SKM-1 (cell line): ENCODE measurements around the gene C2.
"Not testable (repeated sequence)": the region's sequence is repeated elsewhere in the genome, so short reads cannot be mapped to it uniquely, and the experiment has no call there.

Experiments
- DNase-seq: peaks from one replicate; lab custom pipeline; 2025; ENCODE audit not compliant: unreplicated experiment; lab: John Stamatoyannopoulos, UW

Gene C2

GRCh38 chr6:31898383-31899011 is 29.0 kb upstream of the C2 start:
- DNase-seq, result peak; percentile 13

DNA sequence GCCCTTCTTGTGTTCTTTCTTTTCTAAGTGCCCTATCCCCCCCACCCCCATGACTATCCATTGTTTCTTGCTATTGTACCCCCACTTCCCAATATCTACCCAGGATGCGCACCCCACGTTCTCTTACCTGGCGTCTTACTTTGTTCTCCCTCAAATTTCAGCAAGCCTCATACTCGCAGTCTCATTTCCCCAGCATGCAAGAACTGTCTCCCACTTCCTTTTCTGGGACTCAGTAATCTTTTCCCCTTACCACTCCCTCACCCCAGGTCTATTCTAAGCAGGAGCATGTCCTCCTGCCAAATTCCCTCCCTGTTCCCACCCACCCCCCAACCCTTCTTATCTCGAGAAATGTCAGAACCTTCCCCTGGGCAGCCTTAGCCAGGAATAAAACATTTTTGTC is 28.3 kb upstream of the C2 start:
- DNase-seq, result no peak

GRCh38 chr6:31899882-31900722 is 27.4 kb upstream of the C2 start:
- no peak for DNase-seq

GRCh38 chr6:31900917-31901414 is 26.6 kb upstream of the C2 start:
- DNase-seq, result no peak

DNA sequence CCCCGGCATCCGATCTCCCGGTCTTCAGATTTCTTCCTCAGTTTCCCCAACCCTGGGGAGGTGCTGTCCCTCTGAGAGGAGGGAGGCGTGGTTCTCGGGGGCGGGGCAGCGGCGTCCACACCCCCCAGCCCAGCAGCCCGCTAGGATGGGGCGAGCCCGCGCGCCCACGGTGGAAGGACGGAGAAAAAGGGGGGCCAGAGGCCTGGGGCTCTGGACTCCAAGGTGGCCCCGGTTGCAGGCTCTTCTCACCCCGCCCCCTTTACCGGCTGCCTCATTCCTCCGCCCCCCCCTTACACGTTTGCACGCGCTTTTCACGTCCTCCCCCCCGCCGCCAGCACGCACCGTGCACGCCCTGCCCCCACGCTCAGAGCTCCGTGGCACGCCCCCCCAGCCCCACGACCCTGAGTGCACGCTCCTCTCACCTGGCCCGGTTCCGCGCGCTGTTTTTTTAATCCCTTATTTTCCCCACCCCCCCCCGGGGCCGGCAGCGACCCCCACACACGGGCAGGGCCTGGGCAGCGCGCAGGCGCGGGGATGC is 26.0 kb upstream of the C2 start:
- DNase-seq, result no peak

- DNase-seq, result peak; percentile 69
Measured at GRCh38 chr6:31901953-31902643, 25.4 kb upstream of the C2 start, which contains the start of gene ZBTB12. ZBTB12 (minus strand) TSS chr6:31902086; CDS start chr6:31901305, 781 bp downstream.

- DNase-seq, result no peak
Measured at GRCh38 chr6:31903957-31904356, 23.6 kb upstream of the C2 start.

DNA sequence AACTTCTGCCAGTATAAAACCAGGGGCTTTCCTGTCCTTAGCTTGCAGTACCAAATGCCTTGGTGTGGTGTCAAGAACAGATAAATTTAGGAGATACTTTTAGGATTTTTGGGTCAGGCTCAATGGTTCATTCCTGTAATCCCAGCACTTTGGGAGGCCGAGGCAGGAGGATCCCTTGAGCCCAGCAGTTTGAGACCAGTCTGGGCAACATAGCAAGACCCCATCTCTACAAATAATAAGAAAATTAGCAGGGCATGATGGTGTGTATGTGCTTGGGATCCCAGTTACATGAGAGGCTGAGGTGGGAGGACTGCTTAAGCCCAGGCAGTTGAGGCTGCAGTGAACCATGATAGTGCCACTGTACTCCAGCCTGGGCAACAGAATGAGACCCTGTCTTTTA is 22.5 kb upstream of the C2 start:
- no peak for DNase-seq

- no peak for DNase-seq
Measured at GRCh38 chr6:31906122-31906521, 21.4 kb upstream of the C2 start.

DNA sequence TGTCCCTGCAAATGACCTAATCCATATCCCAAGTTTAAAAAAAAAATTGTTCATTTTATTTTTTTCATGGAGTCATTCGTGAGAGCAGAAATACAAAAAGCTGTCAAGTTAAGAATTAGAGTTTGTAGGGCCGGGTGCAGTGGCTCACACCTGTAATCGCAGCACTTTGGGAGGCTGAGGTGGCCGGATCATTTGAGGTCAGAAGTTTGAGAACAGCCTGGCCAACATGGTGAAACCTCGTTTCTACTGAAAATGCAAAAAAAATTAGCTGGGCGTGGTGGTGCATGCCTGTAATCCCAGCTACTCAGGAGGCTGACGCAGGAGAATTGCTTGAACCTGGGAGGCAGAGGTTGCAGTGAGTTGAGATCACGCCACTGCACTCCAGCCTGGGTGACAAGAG is 20.8 kb upstream of the C2 start:
- not testable (repeated sequence) for DNase-seq

DNA sequence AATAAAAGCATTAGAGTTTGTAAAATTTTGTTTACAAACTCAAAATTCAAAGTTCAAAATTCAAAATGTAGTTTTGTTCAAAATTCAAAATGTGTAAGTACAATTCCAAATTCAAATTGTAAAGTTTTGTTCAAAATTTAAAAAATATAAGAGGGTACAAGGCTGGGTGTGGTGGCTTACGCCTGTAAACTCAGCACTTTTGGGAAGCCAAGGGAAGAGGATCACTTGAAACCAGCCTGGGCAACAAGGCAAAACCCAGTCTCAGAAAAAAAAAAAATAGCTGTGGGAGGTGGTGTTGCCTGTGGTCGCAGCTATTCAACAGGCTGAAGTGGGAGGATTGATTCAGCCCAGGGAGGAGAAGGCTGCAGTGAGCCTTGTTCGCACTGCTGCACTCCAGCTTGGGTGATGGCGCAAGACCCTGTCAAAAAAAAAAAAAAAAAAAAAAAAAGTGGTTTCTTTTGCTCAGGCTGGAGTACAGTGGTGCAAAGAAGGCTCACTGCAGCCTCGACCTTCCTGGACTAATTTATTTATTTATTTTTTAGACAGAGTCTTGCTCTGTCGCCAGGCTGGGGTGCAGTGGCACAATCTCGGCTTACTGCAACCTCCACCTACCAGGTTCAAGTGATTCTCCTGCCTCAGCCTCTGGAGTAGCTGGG is 20.2 kb upstream of the C2 start:
- DNase-seq, result peak; percentile 71

GRCh38 chr6:31908255-31908654 is 19.3 kb upstream of the C2 start:
- not testable (repeated sequence) for DNase-seq

DNA sequence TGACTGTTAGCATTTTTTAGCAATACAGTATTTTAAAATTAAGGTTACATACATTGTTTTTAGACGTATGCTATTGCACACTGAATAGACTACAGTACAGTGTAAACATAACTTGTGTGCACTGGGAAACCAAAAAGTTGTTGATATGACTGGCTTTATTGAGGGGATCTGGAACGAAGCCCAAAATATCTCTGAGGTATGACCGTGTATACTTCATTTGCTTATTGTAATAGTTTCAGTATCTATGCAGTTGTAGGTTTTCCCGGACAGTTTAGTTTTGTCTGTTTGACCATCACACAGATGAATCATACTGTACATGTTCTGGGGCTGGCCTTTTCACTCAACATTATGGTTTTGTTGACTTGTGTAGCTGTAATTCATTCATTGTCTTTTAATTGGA is 18.7 kb upstream of the C2 start:
- DNase-seq, result no peak

GRCh38 chr6:31909298-31909697 is 18.2 kb upstream of the C2 start:
- not testable (repeated sequence) for DNase-seq

- DNase-seq, result no peak
Measured at GRCh38 chr6:31911826-31912585, 15.5 kb upstream of the C2 start.

DNA sequence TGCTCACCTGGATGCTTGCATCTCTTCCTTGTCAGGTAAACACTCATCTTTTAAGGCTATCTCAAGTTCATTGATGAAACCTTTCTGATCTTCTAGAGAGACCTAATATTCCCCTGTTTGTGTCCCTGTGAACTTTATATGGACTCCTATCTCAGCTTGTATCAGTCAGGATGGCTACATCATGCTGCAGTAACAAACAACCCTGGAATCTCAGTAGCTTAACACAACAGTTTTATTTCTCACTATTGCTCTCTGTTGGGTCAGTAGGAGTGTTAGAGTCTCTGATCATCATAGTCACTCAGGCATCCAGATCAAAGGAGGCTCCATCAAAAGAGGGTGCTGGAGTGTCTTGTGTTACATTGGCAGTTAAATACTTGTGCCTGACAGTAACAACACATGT is 12.2 kb upstream of the C2 start:
- DNase-seq, result no peak

DNA sequence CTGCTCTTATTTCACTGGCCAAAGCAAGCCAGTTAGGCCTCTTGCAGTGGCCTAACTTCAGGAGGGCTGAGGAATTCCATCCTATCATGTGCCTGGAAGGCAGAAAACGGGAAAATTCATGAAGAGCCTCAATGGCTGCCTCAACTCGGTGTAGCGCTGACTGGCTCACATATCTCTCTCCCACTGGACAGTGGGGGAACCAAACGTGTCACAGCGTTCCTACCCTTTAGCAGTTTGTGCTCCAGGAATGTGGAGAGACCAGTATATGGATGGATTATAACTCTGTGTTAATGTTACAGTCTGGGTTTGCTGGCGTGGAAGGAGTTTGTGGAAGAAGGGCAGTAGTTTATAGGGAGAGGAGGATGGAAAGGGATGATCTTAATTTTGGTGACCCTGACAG is 11.8 kb upstream of the C2 start:
- DNase-seq, result no peak

DNA sequence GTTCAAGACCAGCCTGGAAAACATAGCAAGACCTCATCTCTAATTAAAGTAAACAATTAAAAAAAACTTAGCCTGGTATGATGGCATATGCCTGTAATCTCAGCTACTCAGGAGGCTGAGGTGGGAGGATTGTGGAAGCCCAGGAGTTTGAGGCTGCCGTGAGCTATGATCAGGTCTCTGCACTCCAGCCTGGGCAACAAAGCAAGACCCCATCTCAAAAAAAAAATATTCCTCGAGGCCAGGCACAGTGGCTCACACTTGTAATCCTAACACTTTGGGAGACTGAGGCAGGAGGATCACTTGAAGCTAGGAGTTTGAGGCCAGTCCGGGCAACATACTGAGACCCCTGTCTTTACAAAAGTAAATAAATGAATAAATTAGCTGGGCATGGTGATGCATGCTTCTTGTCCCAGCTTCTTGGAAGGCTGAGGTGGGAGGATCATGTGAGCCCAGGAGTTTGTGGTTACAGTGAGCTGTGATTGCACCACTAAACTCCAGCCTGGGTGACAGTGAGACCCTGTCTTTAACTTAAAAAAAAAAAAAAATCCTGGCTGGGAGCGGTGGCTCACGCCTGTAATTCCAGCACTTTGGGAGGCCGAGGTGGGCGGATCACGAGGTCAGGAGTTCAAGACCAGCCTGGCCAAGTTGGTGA is 9.3 kb upstream of the C2 start:
- DNase-seq, result no peak

DNA sequence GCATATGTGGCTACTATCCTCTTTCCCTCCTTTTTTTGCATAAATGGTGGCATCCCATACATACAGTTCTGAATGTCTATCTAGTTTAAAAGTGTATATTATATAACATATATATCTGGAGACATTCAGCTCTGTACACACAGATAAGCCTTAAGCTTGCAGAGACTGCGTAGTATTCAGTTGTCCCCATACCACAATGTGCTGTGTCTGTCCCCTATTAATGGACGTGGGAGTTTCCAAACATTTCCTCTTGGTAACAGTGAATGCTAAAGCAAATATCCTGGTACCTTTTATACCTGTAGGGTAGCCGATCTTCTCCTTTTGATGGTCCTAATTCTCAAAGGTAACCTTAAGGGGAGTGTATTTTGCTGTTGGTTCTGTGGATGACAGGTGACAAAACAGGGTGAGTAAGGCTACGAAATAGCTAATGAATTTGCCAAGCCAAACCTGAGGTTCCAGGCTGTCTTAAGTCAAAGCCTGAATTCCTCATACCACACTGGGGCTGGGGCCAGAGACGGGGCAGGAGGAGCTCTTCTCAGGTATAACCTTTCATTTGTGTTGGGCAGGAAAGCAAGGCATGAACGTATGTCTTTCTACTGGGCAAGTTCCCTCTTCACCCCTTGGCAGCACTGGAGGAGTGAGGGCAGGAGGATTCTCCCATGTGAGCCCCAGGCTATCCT is 7.8 kb upstream of the C2 start:
- no peak for DNase-seq
